Measurements from ENCODE around the gene ST6GALNAC2. TPM values are rescaled to one million over a fixed set of nuclear protein-coding genes. Genes with fewer than 3 reads are reported as not detected.
"Not testable (repeated sequence)": the region's sequence is repeated elsewhere in the genome, so short reads cannot be mapped to it uniquely, and the experiment has no call there.

ST6GALNAC2 gene
- polyA plus RNA-seq, 1 donor (not counting 4 experiments of a cell fraction or from before 2014, with no cell fraction given) = 45.8 TPM

DNA sequence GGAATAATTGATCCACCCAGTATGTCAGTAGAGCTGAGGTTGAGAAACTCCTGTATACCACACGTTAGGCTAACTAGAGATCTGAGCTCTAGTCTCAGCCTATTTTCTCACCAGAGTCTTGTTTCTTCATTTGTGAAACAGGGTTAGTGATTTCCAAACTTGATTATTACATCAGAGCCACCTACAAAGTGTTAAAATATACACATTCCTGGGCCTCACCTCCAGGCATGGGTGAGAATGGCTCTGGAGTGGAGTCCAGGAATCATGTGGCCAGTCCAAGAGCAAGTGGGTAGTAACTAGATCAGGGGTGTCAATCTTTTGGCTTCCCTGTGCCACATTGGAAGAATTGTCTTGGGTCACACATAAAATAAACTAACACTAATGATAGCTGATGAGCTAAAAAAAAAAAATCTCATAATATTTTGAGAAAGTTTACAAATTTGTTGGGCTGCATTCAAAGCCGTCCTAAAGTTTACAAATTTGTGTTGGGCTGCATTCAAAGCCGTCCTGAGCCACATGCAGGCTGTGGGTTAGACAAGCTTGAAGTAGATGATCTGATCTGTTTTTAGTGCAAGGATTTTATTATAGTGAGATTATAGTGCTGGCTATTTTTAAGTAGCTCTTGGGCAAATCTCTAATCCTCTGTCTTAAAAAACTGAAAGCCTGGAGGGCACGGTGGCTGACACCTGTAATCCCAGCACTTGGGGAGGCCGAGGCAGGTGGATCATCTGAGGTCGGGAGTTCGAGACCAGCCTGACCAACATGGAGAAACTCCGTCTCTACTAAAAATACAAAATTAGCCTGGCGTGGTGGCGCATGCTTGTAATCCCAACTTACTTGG lies 25.4 kb downstream of the ST6GALNAC2 start:
- peak overlapping the region; percentile 100 for H3K9ac ChIP-seq (ENCODE audit: control insufficient read depth, extremely low read depth, insufficient read depth, low read length)
- no peak for DNase-seq (ENCODE audit: low read depth, low spot score)
- dilution Hi-C loops (cut with MboI; ENCODE audit: extremely low pct_ligation_motif_present, low sequenced_read_pairs) = no loop called here

GRCh38 chr17:76559460-76559859 lies 26.2 kb downstream of the ST6GALNAC2 start:
- H3K4me1 ChIP-seq (ENCODE audit: control insufficient read depth, extremely low read depth, insufficient read depth, low read length) = peaks cover 59% of the 10 kb centered on the region
- dilution Hi-C loops (cut with MboI; ENCODE audit: extremely low pct_ligation_motif_present, low sequenced_read_pairs); H3K9me1 ChIP-seq (ENCODE audit: control insufficient read depth, extremely low read depth, insufficient read depth, low read length); H3K27me3 ChIP-seq (ENCODE audit: control insufficient read depth, extremely low read depth, insufficient read depth, low read length); FAIRE-seq; DNase-seq (ENCODE audit: low read depth, low spot score); H2AFZ ChIP-seq (ENCODE audit: control insufficient read depth, low read length); H3K9me3 ChIP-seq (ENCODE audit: control insufficient read depth, low read depth, low read length): not testable (repeated sequence)
- H3K27ac ChIP-seq (ENCODE audit: control insufficient read depth, insufficient read depth, low read length) = peak overlapping the region; percentile 100
- peaks cover 24% of the 10 kb centered on the region for H4K20me1 ChIP-seq (ENCODE audit: control insufficient read depth, extremely low read depth, insufficient read depth, low read length)
- H3K79me2 ChIP-seq (ENCODE audit: control insufficient read depth, insufficient read depth, low read length) = peaks cover 59% of the 10 kb centered on the region
- H3K4me2 ChIP-seq (ENCODE audit: control insufficient read depth, extremely low read depth, insufficient read depth, low read depth, low read length) = peak overlapping the region; percentile 94
- peak overlapping the region; percentile 100 for H3K9ac ChIP-seq (ENCODE audit: control insufficient read depth, extremely low read depth, insufficient read depth, low read length)
- H3K4me3 ChIP-seq (ENCODE audit: control insufficient read depth in 2 of 3, extremely low read depth in 1 of 3, insufficient read depth in 2 of 3, low read depth in 1 of 3, low read length in 3 of 3) = peak overlapping the region; percentile 97 to 100 (median 99)
- H3K36me3 ChIP-seq (ENCODE audit: control insufficient read depth in 2 of 2, extremely low read depth in 1 of 2, insufficient read depth in 2 of 2, low read length in 2 of 2) = peaks cover 4 to 27% of the 10 kb centered on the region in 2 experiments

More for the DNA sequence above, 25.4 kb downstream of the ST6GALNAC2 start:
- peaks cover 59% of the 10 kb centered on the region for H3K4me1 ChIP-seq (ENCODE audit: control insufficient read depth, extremely low read depth, insufficient read depth, low read length)
- no peak for FAIRE-seq
- no peak for TF ChIP-seq EZH2 (IDR thresholded peaks at IDR 0.05; ENCODE audit: low read length)
- TF ChIP-seq, protein P1, sequence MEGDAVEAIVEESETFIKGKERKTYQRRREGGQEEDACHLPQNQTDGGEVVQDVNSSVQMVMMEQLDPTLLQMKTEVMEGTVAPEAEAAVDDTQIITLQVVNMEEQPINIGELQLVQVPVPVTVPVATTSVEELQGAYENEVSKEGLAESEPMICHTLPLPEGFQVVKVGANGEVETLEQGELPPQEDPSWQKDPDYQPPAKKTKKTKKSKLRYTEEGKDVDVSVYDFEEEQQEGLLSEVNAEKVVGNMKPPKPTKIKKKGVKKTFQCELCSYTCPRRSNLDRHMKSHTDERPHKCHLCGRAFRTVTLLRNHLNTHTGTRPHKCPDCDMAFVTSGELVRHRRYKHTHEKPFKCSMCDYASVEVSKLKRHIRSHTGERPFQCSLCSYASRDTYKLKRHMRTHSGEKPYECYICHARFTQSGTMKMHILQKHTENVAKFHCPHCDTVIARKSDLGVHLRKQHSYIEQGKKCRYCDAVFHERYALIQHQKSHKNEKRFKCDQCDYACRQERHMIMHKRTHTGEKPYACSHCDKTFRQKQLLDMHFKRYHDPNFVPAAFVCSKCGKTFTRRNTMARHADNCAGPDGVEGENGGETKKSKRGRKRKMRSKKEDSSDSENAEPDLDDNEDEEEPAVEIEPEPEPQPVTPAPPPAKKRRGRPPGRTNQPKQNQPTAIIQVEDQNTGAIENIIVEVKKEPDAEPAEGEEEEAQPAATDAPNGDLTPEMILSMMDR (optimal IDR thresholded peaks at IDR 0.05 in 1 of 3, IDR thresholded peaks at IDR 0.05 in 1 of 3, conservative IDR thresholded peaks at IDR 0.05 in 1 of 3; ENCODE audit: extremely low read depth in 1 of 3, insufficient read depth in 2 of 3, low read length in 3 of 3) = no peak
- peak overlapping the region; percentile 97 to 100 (median 99) for H3K4me3 ChIP-seq (ENCODE audit: control insufficient read depth in 2 of 3, extremely low read depth in 1 of 3, insufficient read depth in 2 of 3, low read depth in 1 of 3, low read length in 3 of 3)
- H2AFZ ChIP-seq (ENCODE audit: control insufficient read depth, low read length) = no peak overlapping the region
- H3K9me3 ChIP-seq (ENCODE audit: control insufficient read depth, low read depth, low read length) = no peaks in the 10 kb centered on the region
- H3K27me3 ChIP-seq (ENCODE audit: control insufficient read depth, extremely low read depth, insufficient read depth, low read length) = no peaks in the 10 kb centered on the region
- H3K4me2 ChIP-seq (ENCODE audit: control insufficient read depth, extremely low read depth, insufficient read depth, low read depth, low read length) = peak overlapping the region; percentile 94
- peak overlapping the region; percentile 100 for H3K27ac ChIP-seq (ENCODE audit: control insufficient read depth, insufficient read depth, low read length)
- H4K20me1 ChIP-seq (ENCODE audit: control insufficient read depth, extremely low read depth, insufficient read depth, low read length) = peaks cover 24% of the 10 kb centered on the region
- peaks cover 6 to 28% of the 10 kb centered on the region in 2 experiments for H3K36me3 ChIP-seq (ENCODE audit: control insufficient read depth in 2 of 2, extremely low read depth in 1 of 2, insufficient read depth in 2 of 2, low read length in 2 of 2)
- H3K79me2 ChIP-seq (ENCODE audit: control insufficient read depth, insufficient read depth, low read length) = peaks cover 59% of the 10 kb centered on the region
- H3K9me1 ChIP-seq (ENCODE audit: control insufficient read depth, extremely low read depth, insufficient read depth, low read length) = peaks cover 4% of the 10 kb centered on the region
